Activated T-cell treated with anti-CD3 and anti-CD28 coated beads for 24 hours (primary cell): ENCODE data around the gene IGSF22.

Source experiments
- DNase-seq: peaks from one replicate; pipeline ENCODE4 v3.0.0-alpha.2; 2020; ENCODE audit warnings: low read depth

IGSF22 gene

GRCh38 chr11:18726040-18726439 is at the start of gene IGSF22:
Gene IGSF22, minus strand, starts transcription at chr11:18726188. Its CDS starts 1,952 bp downstream, at chr11:18724236.
- no peak for DNase-seq

GRCh38 chr11:18774801-18775200 is 48.8 kb upstream of the IGSF22 start:
- DNase-seq: no peak

GRCh38 chr11:18773681-18774080 is 47.7 kb upstream of the IGSF22 start:
- no peak for DNase-seq

GRCh38 chr11:18773104-18773503 is 47.1 kb upstream of the IGSF22 start:
- no peak for DNase-seq

GRCh38 chr11:18772211-18772610 is 46.2 kb upstream of the IGSF22 start:
- DNase-seq: no peak

GRCh38 chr11:18771266-18772035 is 45.5 kb upstream of the IGSF22 start:
- DNase-seq: no peak

GRCh38 chr11:18770479-18771125 is 44.6 kb upstream of the IGSF22 start:
- DNase-seq: no peak

- DNase-seq: no peak
These were observed 43.9 kb upstream of the IGSF22 start for GRCh38 chr11:18769802-18770456.

- DNase-seq: no peak
These were observed 43.0 kb upstream of the IGSF22 start for GRCh38 chr11:18768978-18769377.

- no peak for DNase-seq
These were observed 42.5 kb upstream of the IGSF22 start for GRCh38 chr11:18768472-18768901.

GRCh38 chr11:18766015-18766414 is 40.0 kb upstream of the IGSF22 start:
- no peak for DNase-seq

- no peak for DNase-seq
These were observed 39.6 kb upstream of the IGSF22 start for GRCh38 chr11:18765554-18765953.

GRCh38 chr11:18761741-18762140 is 35.8 kb upstream of the IGSF22 start:
- DNase-seq: no peak

- DNase-seq: no peak
These were observed 35.2 kb upstream of the IGSF22 start for GRCh38 chr11:18761144-18761543.

- no peak for DNase-seq
These were observed 31.8 kb upstream of the IGSF22 start for GRCh38 chr11:18757811-18758210.

- DNase-seq: no peak
These were observed 30.9 kb upstream of the IGSF22 start for GRCh38 chr11:18756889-18757288.

- DNase-seq: no peak
These were observed 28.3 kb upstream of the IGSF22 start for GRCh38 chr11:18754308-18754707.

GRCh38 chr11:18752502-18752901 is 26.5 kb upstream of the IGSF22 start:
- DNase-seq: no peak

GRCh38 chr11:18750944-18751343 is 25.0 kb upstream of the IGSF22 start:
- no peak for DNase-seq

- no peak for DNase-seq
These were observed 23.8 kb upstream of the IGSF22 start for GRCh38 chr11:18749681-18750319.

- no peak for DNase-seq
These were observed 22.9 kb upstream of the IGSF22 start for GRCh38 chr11:18748766-18749365.

- no peak for DNase-seq
These were observed 19.3 kb upstream of the IGSF22 start for GRCh38 chr11:18745251-18745650.
